Activated naive CD4-positive, alpha-beta T cell treated with anti-CD3 and anti-CD28 coated beads, Interleukin-2, amount 50 U/mL, for 16 hours (primary cell): ENCODE results near the gene MFSD2A.
"Not testable (repeated sequence)": the region's sequence is repeated elsewhere in the genome, so short reads cannot be mapped to it uniquely, and the experiment has no call there.

ENCODE experiments used
- DNase-seq: peaks from one replicate; pipeline ENCODE4 v3.0.0-alpha.2; 2020

The MFSD2A gene

DNA sequence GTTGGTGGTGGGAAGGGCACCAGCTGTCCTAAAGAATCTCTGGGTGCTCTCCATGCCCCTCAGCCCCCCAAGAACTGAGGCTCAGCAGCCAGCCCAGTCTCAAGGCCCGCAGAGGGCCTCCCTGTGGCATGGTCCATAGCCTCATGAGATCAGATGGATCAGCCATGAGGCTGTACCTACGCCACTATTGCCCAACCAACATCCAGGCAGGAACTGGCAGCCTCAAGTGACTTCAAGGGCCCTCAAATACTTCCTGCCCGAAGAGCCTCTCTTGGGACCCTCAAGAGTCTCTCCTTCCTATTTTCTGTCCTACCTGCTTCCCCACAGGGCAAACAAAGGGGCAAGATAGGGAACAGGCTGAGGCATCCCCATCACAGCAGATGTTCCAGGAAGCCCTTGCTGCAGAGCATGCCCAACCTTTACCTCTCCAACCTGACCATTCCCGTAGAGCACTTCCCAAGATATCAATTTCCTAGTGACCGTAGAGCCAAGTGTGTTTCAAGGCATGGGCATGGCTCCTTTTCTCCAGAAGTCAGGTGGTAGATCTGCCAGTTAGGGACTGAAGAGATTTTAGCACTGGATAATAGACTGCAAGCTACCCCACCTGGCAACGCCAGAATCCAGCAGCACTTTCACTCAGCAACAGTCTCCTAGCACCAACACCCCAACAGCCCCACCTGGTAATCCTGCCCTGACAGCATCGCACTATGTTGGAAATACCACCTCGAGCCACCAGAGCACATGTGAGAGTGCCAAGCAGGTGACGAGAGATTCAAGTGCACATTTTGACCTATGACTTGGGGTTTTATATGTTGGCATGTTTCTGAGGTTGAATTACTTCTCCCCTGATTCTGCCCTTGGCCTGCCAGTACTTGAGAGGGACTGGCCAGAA is 13.7 kb upstream of the MFSD2A start:
- no peak for DNase-seq

DNA sequence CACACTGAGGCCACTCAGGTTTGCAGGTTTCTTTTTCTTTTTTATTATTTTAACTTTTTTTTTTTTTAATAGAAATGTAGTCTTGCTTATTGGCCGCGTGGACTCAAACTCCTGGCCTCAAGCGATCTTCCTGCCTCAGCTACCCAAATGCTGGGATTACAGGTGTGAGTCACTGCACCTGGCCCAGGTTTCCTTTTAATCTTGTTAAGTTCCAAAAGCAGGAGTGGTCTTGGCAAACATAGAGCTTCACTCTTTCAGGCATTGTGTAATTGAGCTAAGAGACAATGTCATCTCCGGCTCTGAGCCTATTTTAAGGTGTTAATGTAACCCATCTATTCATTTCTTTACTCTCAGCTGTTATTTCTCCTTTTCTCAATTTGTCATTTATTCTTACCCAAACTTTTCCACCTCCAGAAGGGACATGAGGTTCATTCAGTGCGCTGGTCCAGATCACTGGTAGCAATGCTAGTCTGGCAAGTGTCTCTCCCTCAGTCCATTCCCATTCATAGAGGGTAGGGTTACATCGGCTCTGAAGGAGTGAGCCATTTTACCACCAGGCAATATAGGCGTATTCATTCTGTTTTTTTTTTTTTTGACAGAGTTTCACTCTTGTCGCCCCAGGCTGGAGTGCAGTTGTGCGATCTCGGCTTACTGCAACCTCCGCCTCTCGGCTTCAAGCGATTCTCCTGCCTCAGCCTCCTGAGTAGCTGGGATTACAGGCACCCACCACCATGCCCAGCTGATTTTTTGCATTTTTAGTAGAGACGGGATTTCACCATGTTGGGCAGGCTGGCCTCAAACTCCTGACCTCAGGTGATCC is 11.3 kb upstream of the MFSD2A start:
- DNase-seq: no peak

DNA sequence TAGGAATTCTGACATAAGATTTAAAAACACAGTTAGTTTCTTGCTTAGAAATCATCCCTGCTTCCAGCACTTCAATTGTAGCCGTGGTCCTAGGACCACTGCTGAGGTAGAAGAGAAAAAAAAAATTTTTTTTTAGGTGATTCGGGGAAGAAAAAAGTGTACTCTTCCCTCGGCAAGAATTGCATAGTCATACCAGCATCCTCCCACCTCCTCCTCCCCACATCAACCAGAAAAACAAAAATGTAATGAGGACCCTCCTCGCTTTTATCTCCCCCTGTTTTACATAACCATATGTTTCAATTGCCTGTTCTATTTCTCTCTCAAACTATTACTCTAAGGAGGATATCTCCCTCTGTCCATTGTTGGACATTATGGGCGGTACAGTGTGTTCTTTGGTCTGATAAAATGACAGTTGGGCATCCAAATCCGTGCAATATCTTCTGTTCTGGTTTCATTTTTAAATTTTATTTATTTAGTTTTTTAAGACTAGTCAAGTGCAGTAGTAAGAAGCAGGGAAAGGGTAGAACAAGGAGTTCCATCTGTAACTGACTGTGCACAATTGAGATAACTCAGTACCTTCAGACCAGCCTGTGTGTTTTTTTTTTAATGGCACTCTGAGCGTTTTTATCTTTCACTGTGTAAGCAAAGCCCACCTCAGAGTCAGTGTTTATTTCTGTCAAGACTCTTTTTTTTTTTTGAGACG is 10.4 kb upstream of the MFSD2A start:
- no peak for DNase-seq

DNA sequence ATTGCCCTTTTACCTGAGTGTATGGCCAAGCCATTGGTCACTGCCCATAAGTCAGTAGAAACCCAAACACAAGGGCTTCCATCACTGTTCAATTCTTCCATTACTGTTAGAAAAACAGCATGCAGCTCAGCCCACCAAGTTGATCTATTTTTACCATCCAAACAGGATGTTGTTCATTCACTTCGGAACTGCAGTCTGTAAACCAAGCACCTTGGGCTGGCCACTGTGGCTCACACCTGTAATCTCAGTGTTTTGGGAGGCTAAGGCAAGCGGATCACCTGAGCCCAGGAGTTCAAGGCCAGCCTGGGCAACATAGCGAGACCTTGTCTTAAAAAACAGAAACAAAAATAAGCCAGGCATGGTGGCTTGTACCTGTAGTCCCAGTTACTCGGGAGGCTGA is 8.7 kb upstream of the MFSD2A start:
- DNase-seq: no peak

DNA sequence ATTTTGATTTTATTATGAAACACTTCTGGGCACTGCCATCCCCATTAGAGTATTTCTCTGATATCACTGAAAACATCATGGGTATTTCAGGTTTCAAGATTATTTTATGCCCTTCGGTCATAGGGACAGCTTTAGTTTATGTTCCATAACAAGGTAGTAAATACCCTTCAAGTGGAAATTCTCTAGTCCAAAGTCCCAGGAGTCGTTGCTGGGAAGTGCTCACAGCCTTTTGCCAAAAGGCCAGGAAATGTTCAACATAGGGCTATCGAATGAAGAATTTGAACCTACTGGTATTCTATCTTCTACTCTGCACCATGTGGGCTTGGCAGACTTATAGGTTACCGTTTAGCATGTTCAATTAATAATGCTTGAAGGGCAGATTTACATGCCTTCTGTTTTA is 7.7 kb upstream of the MFSD2A start:
- no peak for DNase-seq

DNA sequence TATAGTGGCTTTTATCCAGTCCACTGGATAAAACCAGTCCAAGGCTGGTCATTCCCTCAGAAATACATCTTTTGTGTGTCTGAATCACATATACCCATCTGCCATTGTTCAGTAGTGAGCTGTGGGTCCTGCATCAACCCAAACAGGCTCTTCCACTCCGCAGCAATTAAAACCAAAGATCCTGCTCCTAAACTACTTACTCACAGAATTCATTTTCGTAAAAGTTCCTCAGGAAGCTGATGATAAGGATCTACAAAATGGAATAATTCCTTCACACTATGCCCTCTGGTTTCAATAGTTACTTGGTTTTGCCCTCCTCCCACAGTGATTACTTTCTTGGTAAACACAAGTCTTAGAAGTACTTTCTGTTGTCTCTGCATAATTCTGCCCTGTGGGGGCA is 5.1 kb upstream of the MFSD2A start:
- no peak for DNase-seq

DNA sequence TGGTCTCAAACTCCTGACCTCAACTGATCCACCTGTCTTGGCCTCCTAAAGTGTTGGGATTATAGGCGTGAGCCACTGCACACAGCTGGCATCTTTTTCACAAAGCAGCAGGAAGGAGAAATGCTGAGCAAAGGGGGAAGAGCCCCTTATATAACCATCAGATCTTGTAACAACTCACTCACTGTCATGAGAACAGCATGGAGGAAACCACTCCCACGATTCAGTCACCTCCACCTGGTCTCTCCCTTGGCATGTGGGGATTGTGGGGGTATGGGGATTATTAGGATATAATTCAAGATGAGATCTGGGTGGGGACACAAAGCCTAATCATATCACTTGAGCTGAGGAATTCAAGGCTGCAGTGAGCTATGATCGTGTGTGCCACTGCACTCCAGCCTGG is 3.0 kb upstream of the MFSD2A start:
- no peak for DNase-seq

DNA sequence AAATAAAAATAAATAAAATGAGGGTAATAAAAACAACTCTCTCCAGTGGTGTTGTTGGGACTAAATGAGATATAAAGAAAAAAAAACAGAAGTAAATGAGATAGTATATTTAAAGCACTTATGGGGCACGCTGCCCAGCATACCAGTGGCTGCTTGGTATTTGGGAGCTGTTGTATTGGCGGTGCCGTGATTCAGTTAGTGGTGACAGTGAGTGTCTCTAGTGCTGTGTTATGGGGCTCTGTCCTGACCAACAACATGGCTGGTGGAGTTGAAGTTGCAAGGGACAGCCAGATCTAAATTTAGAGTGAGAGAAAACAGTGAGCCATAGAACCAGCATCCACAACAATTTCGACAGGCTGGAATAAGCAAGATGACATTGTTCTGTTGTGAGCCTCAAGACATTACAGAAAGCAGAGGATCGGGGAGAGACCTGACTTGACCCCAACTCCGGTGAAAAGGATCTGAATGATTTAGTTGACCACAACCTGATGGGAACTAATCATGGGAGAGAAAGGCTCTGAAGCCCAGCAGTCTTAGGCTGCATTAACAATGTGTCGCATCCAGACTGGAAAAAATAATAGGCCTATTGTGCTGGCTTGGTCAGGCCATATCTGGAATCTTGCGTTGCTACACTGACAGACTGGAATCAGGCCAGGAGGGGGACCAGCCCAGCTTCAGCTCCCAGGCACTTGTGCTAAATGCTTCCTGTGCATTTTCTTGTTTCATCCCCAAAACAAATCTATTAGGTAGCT is 2.4 kb upstream of the MFSD2A start:
- no peak for DNase-seq

DNA sequence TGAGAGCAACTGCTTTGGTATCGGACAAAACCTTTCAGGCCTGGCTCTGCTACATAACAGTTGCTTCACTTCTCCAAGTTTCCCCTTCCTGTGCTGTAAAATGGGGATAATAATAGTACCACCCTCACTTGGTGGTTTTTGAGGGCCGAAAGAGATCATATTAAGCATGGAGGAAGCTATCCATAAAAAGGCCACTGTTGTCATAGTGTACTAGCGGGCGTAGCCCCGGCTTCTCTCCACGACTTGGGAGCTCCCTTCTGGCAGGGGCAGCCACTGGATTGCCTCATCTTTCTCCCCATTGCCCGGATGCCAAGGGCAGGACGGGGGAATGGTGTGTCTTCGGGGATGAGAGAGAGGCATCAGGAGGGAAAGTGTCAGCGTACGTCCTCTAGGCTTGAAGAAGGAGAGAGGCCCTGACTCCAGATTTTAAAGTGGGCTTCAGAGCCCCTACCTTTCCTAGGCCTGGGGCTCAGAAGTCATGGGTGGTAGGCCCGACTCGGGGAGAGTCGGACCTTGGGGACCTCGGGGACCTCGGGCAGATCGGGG is 548 bp upstream of the MFSD2A start:
- no peak for DNase-seq

DNA sequence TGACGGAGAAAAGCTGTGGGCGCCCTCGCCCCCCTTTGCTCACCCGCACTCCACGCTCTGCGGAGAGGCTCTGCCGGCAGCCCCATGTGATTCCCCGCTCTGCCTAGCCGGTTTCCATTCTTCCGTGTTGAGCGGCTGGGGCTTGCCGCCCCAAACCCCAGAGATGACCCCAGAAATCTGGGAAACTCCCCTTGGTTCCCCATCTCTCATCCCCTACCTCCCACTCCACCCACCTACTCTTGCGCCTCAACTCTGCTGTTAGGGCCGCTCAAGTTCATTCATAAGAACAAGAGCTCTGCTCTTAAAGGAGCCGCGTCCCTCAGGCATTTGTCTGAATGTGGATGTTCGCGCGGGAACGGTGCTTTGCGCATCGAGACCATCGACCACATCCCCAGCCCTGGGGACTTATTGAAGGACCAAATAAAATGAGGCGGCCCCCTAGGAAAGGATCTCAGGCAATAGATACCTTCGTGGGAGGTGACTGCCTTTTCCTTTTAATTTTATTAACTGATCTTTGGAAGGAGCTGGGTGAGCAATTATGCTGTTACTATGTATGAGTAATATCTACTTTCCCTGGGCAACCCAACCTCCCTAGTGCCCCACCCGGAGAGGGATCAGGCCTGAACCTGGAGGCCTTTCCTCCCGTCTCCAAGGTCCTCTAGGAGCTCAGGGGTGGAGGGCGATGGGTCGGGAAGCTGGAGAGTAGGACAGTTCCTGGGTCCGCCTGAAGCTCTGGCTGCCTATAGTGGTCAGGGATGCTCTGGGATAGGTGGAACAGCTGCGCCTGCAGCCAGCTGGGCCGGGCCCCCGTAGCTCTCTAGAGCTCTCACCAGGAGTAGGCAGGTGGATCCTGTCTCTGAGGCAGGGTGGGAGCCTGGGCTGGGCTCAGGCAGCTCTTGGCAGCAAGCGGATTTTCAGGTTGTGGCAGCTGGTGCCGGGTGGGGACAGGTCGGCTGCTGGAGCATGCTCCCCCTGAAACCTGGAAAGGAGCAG is 898 bp downstream of the MFSD2A start:
- peak; percentile 47 for DNase-seq

DNA sequence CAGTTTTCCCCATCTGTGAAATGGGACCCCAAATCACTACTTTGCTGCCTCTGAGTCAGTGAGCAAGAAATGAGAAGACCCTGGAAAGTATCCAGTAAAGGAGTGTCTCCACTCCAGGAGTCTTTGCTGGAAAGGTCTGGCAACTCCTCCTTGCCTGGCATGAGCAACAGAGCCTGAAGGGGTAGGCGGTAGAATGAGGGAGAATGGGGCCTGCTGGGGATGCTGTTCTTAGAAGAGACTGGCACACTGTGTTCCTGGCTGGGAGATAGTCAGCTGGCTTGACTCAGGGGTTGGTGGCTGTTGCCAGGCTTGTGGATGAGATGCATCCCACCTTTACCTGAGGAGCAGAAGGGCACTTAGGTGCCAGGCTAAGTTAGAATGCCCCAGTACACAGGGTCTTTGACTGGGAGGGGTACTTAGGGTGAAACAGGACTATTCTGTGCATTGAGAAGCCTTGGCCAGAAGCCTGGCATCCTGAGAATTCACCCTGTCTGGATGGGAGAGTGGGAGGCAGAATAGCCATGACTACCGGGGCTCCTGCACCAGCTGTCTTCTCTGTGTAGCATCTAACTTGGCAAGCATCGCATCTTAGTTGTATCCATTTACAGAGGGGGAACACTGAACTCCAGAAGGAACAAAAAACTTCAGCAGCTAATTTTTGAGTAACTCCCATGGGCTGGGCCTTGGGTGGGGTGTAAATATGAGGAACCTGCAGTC is 2.5 kb downstream of the MFSD2A start:
- no peak for DNase-seq

DNA sequence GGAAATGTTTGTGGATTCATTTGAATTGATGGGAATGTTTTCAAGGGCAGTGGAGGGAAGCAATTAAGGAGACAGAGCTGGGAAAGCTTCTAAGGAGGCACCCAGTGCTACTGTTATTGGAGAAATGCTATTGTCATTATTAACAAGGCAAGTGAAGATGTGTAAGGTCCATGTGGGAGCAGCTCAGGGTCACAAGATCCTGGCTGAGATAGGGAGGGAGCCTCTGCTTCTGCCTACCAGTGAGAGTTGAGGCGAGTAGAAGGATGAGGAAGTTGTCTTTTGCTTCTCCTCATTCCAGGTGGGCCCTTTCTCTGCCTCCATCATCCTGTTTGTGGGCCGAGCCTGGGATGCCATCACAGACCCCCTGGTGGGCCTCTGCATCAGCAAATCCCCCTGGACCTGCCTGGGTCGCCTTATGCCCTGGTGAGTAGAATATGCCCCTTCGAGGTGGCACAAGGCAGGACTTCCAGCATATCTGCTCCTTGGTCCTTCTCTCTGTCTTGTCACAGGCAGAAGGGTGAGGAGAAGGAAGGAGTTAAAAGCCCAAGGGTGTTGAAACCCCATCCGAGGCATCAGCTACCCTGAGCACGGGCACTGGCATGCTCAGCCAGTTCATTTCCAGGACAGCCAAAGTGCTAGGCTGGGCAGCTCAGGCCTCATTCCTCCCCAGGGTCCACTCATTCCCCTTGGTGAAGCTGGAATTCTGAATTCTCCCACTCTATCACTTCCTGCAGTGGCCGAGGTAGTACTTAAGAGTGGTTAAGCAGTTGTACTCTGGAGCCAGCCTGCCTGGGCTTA is 3.7 kb downstream of the MFSD2A start:
- DNase-seq: no peak

DNA sequence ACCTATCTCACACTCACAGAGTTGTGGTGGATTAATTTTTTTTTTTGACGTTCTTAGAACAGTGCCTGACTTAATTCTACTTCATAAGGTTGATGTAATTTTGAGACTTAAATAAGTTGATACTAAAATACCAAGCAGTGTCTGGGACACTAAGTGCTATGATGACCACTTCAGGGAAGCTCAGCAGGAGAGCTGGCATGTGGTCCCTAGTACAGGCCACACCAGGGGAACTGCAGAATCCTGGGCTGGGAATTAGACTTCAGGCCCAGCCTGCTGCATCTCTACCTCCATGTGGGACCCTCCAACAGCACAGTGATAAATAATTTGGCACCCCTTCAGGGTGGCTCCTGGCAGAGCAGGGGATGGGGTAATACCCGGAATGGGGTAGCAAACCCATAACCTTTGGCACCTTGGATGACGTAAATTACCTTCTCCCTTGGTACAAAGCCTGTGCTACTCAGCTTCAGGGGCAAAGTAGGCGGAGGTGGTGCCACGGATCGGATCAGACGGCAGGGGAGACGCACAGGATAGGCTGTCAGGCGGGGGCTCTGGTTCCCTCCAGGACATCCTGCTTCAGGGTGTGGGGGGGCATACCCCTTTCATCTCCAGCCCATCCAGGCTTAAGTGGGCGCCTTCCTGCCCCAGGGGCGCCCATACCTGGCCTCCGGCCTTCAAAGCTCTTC is 4.8 kb downstream of the MFSD2A start:
- no peak for DNase-seq

DNA sequence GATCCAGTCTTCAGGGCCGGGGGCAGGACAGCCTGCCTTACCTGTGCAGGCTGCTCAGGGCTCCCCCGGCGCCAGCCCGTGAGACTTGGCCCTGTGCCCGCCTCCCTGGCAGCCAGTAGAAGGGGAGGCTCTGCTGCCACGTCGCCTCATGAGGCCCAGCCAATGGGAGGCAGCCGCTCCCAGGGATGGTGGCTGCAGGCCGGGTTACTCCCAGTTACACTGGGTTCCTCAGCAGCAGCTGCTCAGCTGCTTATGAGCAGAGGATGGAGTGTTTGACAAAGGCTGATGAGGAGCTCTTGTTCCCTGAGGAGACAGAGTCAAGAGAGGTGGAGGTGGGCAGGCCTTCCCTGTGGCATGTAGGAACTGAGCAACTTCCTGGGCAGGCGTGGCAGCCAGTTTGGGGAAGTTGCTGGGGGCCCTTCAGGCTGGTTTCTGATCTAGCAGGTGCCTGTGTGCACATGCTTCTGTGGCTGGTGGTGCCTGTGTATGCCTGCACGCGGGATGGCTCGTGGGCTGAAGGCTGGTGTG is 5.5 kb downstream of the MFSD2A start:
- DNase-seq: no peak

DNA sequence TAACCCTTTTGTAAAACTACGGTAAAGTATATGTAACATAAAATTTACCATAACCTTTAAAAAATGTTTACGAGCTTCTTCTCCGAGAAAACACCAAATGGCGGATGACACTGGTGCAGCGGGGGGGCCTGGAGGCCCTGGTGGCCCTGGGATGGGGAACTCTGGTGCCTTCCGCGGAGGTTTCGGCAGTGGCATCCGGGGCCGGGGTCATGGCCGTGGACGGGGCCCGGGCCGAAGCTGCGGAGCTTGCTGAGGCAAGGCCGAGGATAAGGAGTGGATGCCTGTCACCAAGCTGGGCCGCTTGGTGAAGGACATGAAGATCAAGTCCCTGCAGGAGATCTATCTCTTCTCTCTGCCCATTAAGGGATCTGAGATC is 7.5 kb downstream of the MFSD2A start:
- DNase-seq: no peak

DNA sequence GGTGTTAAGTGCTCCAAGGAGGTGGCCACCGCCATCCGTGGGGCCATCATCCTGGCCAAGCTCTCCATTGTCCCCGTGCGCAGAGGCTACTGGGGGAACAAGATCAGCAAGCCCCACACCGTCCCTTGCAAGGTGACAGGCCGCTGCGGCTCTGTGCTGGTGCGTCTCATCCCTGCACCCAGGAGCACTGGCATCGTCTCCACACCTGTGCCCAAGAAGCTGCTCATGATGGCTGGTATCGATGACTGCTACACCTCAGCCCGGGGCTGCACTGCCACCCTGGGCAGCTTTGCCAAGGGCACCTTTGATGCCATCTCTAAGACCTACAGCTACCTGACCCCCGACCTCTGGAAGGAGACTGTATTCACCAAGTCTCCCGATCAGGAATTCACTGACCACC is 8.0 kb downstream of the MFSD2A start:
- not testable (repeated sequence) for DNase-seq

DNA sequence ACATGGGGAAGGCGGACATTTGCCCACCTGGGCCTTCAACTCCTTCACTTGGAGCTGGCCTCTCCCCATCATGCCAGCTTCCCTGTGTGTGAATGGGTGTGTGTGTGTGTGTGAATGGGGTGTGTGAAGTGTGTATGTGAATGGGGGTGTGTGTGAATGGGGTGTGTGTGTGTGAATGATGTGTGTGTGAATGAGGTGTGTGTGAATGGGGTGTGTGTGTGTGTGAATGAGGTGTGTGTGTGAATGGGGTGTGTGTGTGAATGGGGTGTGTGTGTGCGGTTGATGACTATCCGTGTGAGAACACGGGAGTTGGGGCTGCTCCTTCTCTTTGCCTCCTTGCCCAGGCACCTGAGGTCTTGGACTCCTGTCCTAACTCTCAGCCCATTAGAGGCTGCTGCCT is 9.6 kb downstream of the MFSD2A start:
- DNase-seq: no peak

DNA sequence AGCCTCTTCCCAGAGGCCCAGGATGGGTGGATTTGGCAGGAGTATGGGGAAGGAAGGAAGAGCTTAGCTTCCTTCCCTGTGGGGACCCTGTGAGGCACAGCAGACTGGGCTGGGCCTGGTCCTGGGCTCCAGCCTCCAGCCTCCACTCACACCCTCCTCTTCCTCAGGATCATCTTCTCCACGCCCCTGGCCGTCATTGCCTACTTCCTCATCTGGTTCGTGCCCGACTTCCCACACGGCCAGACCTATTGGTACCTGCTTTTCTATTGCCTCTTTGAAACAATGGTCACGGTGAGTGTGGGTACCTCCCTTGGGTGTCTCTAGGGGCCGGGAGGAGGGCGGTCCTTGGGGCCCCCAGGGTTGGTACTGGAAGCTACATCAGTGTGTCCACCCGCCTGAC is 10.1 kb downstream of the MFSD2A start:
- no peak for DNase-seq

DNA sequence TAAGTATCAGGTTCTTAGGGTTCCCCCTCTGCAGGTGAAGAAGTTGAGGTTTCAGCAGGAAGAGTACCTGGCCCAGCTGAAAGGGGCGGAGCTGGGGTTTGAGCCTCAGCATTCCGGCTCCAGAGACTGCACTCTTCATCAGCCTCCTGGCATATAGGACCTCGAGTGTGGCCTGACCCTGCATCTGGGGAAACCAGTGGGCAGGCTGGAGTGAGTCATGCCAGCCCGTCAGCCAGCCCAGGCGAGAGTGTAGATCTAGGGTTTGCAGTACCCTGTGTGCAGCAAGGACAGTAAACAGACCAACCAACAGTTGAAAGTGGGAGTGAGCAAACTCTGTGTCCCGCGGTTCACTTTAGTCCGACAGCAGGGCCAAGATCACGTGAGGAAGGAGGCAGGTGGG is 14.1 kb downstream of the MFSD2A start:
- no peak for DNase-seq
